Measurements from ENCODE around the gene CCDC90B. TPM values are rescaled to one million over a fixed set of nuclear protein-coding genes. Genes with fewer than 3 reads are reported as not detected.

The CCDC90B gene
- total and polyA plus RNA-seq, 2 of the 13 experiments (the other 11 are each of a cell fraction or from before 2014, with no cell fraction given), result 17.1 to 46.1 TPM

- H3K36me3 ChIP-seq (replicated peaks in 1 of 2; ENCODE audit: control insufficient read depth in 1 of 2, insufficient read depth in 2 of 2, low read length in 2 of 2), result peaks cover 0 to 21% of the 10 kb centered on the region in 2 experiments; a peak in 4 of 5 replicates
- intact Hi-C loops (cut with micrococcal nuclease; ENCODE audit: unreplicated experiment) (no loop called here), in situ Hi-C loops (cut with HindIII; ENCODE audit: extremely low pct_ligation_motif_present, low pct_unique_long_range_greater_than_20kb) (no loop called here)
- no peak overlapping the region for H3K4me2 ChIP-seq (ENCODE audit: low read depth, low read length)
- H3K9ac ChIP-seq (ENCODE audit: insufficient read depth, low read depth, low read length), result no peak overlapping the region
- DNase-seq (ENCODE audit: low spot score) (no peak), ATAC-seq (no peak), FAIRE-seq (no peak)
- no peaks in the 10 kb centered on the region for H3K4me1 ChIP-seq (ENCODE audit: insufficient read depth, low read length)
- no TSS peak for BruUV-seq (replicated peaks)
- WGBS (ENCODE audit: low lambda C conversion rate), result 100% methylated on average over 1 of the region's 1 CpG
- H3K79me2 ChIP-seq (ENCODE audit: insufficient read depth, low read length), result no peaks in the 10 kb centered on the region
- POLR2A ChIA-PET, result no interaction called here
- H3K9me3 ChIP-seq (ENCODE audit: low read length), result no peaks in the 10 kb centered on the region
- H3K27ac ChIP-seq (ENCODE audit: extremely low read length, insufficient read depth, low read length), result no peak overlapping the region
- no peak overlapping the region for H3K4me3 ChIP-seq (replicated peaks in 1 of 3; ENCODE audit: insufficient read depth in 1 of 3, low read depth in 2 of 3, low read length in 3 of 3)
- TF ChIP-seq KMT2B (CRISPR knock-in tag; IDR thresholded peaks at IDR 0.05) (no peak), ATF4 (CRISPR knock-in tag; IDR thresholded peaks at IDR 0.05) (no peak), NCOA5 (CRISPR knock-in tag; IDR thresholded peaks at IDR 0.05) (no peak), ZZZ3 (CRISPR knock-in tag; IDR thresholded peaks at IDR 0.05; ENCODE audit: borderline replicate concordance) (no peak), HDAC1 (CRISPR knock-in tag; IDR thresholded peaks at IDR 0.05) (no peak), ZNF607 (CRISPR knock-in tag; IDR thresholded peaks at IDR 0.05; ENCODE audit: borderline replicate concordance) (no peak), EZH2 (conservative IDR thresholded peaks at IDR 0.05; ENCODE audit: low read depth, low read length) (no peak), USF2 (IDR thresholded peaks at IDR 0.05; ENCODE audit: low read depth, low read length) (no peak), USF2 (CRISPR knock-in tag; IDR thresholded peaks at IDR 0.05; ENCODE audit: borderline replicate concordance) (no peak), CENPX (CRISPR knock-in tag; IDR thresholded peaks at IDR 0.05) (no peak), ZNF446 (CRISPR knock-in tag; IDR thresholded peaks at IDR 0.05) (no peak), ZNF180 (CRISPR knock-in tag; IDR thresholded peaks at IDR 0.05; ENCODE audit: borderline replicate concordance, low read depth) (no peak), NRL (CRISPR knock-in tag; IDR thresholded peaks at IDR 0.05; ENCODE audit: borderline replicate concordance) (no peak)
- no peak overlapping the region for H2AFZ ChIP-seq (ENCODE audit: low read length)
- H4K20me1 ChIP-seq (ENCODE audit: insufficient read depth, low read length), result no peaks in the 10 kb centered on the region
- CTCF ChIA-PET (ENCODE audit: low intra/inter-chr PET ratio, low total read pairs), result no interaction called here
- H3K27me3 ChIP-seq (ENCODE audit: control insufficient read depth in 1 of 2, insufficient read depth in 2 of 2, low read length in 2 of 2), result no peaks in the 10 kb centered on the region
Observed at GRCh38 chr11:83265331-83265730, 20.8 kb downstream of the CCDC90B start.

Measured in HepG2 (cell line).